GM10266 (cell line): Measurements from ENCODE around the gene DPM2.

Experiments used
- DNase-seq: peaks from one replicate; pipeline ENCODE4 v3.0.0; 2012; ENCODE audit errors: extremely low spot score
- CTCF ChIP-seq: IDR thresholded peaks from 2 replicates; pipeline ENCODE4 v1.5.1; 2012; ENCODE audit warnings: mild to moderate bottlenecking, low read depth; ENCODE audit not compliant: control insufficient read depth, insufficient read depth; ENCODE audit errors: missing control alignments

DPM2 gene

GRCh38 chr9:127980706-127981558, 43.3 kb upstream of the DPM2 start, which contains the start of gene EEIG1:
Gene EEIG1, minus strand, starts transcription at chr9:127980989. Its CDS starts 852 bp downstream, at chr9:127980137.
- DNase-seq = peak; percentile 98
- no peak for TF ChIP-seq CTCF

GRCh38 chr9:127980060-127980705, 42.5 kb upstream of the DPM2 start:
- TF ChIP-seq CTCF = no peak
- no peak for DNase-seq

- peak; percentile 69 for DNase-seq
- TF ChIP-seq CTCF = no peak
These were observed 41.8 kb upstream of the DPM2 start for GRCh38 chr9:127979333-127980059.

GRCh38 chr9:127979015-127979332, 41.3 kb upstream of the DPM2 start:
- DNase-seq = no peak
- no peak for TF ChIP-seq CTCF

- DNase-seq = no peak
- no peak for TF ChIP-seq CTCF
These were observed 40.4 kb upstream of the DPM2 start for GRCh38 chr9:127977884-127978647.

GRCh38 chr9:127977009-127977883, 39.6 kb upstream of the DPM2 start:
- no peak for DNase-seq
- no peak for TF ChIP-seq CTCF
